MM.1S (cell line): Measurements from ENCODE around the gene ECI2.

Experiments used
- DNase-seq: peaks from one replicate; pipeline ENCODE4 v3.0.0-alpha.2; 2015
- H2AFZ ChIP-seq: fragments of 300-600 bp; sonication (generic); 2 replicates; pipeline ENCODE4 v1.6.0; 2016; ENCODE audit warnings: antibody characterized with exemption, low read length
- H3F3A ChIP-seq: fragments of 300-600 bp; sonication (generic); 2 replicates; pipeline ENCODE4 v1.6.1; 2016; ENCODE audit warnings: mild to moderate bottlenecking, antibody characterized with exemption, low read length, moderate library complexity, mixed read lengths; ENCODE audit not compliant: insufficient read depth
- H3K27ac ChIP-seq: fragments of 300-600 bp; sonication (generic); 2 replicates; pipeline ENCODE4 v1.5.1; 2016; ENCODE audit warnings: mild to moderate bottlenecking, low read length
- H3K27me3 ChIP-seq: fragments of 300-600 bp; sonication (generic); replicated peaks from 2 replicates; pipeline ENCODE4 v1.6.0; 2016; ENCODE audit warnings: low read length; ENCODE audit not compliant: insufficient read depth
- H3K36me3 ChIP-seq: fragments of 300-600 bp; sonication (generic); replicated peaks from 2 replicates; pipeline ENCODE4 v1.6.1; 2016; ENCODE audit warnings: mild to moderate bottlenecking, low read length, mixed read lengths; ENCODE audit not compliant: insufficient read depth
- H3K4me1 ChIP-seq: fragments of 300-600 bp; sonication (generic); 2 replicates; pipeline ENCODE4 v1.6.1; 2016; ENCODE audit warnings: low read length, mixed read lengths
- H3K4me2 ChIP-seq: fragments of 300-600 bp; sonication (generic); 2 replicates; pipeline ENCODE4 v1.6.0; 2016; ENCODE audit warnings: low read depth, low read length
- H3K4me3 ChIP-seq: fragments of 300-600 bp; sonication (generic); 2 replicates; pipeline ENCODE4 v1.5.1; 2016; ENCODE audit warnings: low read length, mixed read lengths
- H3K79me2 ChIP-seq: fragments of 300-600 bp; sonication (generic); 2 replicates; pipeline ENCODE4 v1.6.1; 2016; ENCODE audit warnings: mixed run types, low read length, mixed read lengths
- H3K9ac ChIP-seq: fragments of 300-600 bp; sonication (generic); 2 replicates; pipeline ENCODE4 v1.6.1; 2016; ENCODE audit warnings: low read length, mixed read lengths
- H3K9me2 ChIP-seq: fragments of 300-600 bp; sonication (generic); replicated peaks from 2 replicates; pipeline ENCODE4 v1.6.1; 2016; ENCODE audit warnings: mild to moderate bottlenecking, low read length, mixed read lengths; ENCODE audit not compliant: insufficient read depth
- H3K9me3 ChIP-seq: fragments of 300-600 bp; sonication (generic); replicated peaks from 2 replicates; pipeline ENCODE4 v1.6.1; 2016; ENCODE audit warnings: mild to moderate bottlenecking, low read length, mixed read lengths; ENCODE audit not compliant: insufficient read depth
- H4K20me1 ChIP-seq: fragments of 300-600 bp; sonication (generic); 2 replicates; pipeline ENCODE4 v1.6.1; 2016; ENCODE audit warnings: mild to moderate bottlenecking, low read length, moderate library complexity, mixed read lengths; ENCODE audit not compliant: insufficient read depth
- EZH2 ChIP-seq: fragments of 300-600 bp; sonication (generic); optimal IDR thresholded peaks from 2 replicates; pipeline ENCODE3; 2017; ENCODE audit warnings: low read depth, mild to moderate bottlenecking, antibody characterized with exemption, low read length, mixed read lengths
- EZH2phosphoT487 ChIP-seq: fragments of 300-600 bp; sonication (generic); IDR thresholded peaks from 2 replicates; pipeline ENCODE4 v1.6.1; 2018; ENCODE audit warnings: antibody characterized with exemption, low read length
- TF ChIP-seq, protein P1 (sequence below): fragments of 300-600 bp; sonication (generic); IDR thresholded peaks from 2 replicates; pipeline ENCODE4 v1.5.1; 2016; ENCODE audit warnings: antibody characterized with exemption, low read length, mixed read lengths

The ECI2 gene

DNA sequence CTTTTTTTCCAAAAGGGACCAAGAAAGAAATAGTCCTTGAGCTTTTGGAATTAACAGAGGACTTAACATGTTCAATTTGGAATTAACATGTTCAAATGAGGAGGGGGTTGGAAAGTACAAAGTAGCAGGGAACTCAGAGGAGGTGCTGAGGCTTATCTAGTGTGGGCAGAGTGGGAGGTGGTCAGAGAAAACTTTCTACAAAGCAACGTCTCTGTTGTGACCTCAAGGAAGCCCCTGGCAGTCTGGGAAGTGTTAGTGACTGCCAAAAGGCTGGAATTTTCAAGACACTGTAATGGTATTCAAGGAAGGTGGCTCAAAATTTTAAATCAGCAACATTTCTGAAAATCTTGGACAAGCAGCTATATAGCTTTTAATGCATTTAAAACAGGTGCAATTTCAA lies 7.3 kb downstream of the ECI2 start:
- H3K4me1 ChIP-seq: no peaks in the 10 kb centered on the region
- no peak overlapping the region for H3K27ac ChIP-seq
- no peak overlapping the region for H3K4me3 ChIP-seq
- H3K4me2 ChIP-seq: no peak overlapping the region
- DNase-seq: no peak
- peaks cover 3% of the 10 kb centered on the region; the same call in 1 of the 2 replicates for H3K36me3 ChIP-seq
- no peaks in the 10 kb centered on the region for H3K27me3 ChIP-seq
- peaks cover 10% of the 10 kb centered on the region for H3K79me2 ChIP-seq
- H3F3A ChIP-seq: no peaks in the 10 kb centered on the region
- H2AFZ ChIP-seq: no peak overlapping the region
- H3K9me2 ChIP-seq: no peaks in the 10 kb centered on the region
- no peaks in the 10 kb centered on the region for H4K20me1 ChIP-seq
- no peak overlapping the region for H3K9ac ChIP-seq
- TF ChIP-seq, protein P1, sequence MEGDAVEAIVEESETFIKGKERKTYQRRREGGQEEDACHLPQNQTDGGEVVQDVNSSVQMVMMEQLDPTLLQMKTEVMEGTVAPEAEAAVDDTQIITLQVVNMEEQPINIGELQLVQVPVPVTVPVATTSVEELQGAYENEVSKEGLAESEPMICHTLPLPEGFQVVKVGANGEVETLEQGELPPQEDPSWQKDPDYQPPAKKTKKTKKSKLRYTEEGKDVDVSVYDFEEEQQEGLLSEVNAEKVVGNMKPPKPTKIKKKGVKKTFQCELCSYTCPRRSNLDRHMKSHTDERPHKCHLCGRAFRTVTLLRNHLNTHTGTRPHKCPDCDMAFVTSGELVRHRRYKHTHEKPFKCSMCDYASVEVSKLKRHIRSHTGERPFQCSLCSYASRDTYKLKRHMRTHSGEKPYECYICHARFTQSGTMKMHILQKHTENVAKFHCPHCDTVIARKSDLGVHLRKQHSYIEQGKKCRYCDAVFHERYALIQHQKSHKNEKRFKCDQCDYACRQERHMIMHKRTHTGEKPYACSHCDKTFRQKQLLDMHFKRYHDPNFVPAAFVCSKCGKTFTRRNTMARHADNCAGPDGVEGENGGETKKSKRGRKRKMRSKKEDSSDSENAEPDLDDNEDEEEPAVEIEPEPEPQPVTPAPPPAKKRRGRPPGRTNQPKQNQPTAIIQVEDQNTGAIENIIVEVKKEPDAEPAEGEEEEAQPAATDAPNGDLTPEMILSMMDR: no peak
- TF ChIP-seq EZH2phosphoT487: no peak
- no peak for TF ChIP-seq EZH2
- no peaks in the 10 kb centered on the region for H3K9me3 ChIP-seq

DNA sequence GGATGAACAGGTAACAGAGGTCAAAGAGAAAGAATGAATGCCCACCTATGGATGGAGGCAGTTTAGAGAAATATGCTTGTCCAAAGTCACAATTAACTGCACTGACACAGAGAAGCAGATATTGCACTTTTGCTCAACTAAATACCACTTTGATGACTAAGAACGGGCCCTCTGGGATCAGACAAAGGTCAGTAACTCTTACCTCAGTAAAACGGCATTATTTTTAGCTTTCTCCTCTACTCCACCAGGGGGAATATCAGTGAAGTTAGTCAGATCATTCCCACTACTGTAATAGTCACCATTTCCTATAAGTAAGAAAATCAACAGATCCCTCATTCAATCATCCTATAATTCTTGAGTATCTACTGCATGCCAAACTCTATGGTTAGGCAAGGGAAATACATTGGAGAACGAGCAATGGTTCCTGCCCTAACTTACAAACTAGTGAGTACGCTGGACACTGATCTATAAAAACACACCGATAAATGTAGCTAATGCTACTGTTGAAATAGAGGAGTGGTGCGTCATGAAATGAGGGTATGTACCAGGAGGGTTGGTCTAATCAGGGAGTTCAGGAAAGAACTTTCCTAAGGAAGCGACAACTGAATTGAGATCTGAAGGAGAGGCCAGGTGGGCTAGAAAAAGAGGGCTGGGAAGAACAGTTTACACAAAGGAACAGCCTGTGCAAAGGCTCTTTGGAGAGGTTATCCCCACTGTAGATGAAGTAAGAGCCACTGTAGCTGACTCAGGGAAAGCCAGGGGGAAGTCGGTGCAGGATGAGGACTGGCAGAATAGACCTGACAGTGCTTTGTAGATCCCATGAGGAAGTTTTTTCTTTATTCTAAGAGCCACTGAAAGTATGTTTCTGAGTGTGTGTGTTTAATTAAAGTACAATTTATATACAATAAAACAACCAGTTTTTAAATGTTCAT lies 9.2 kb downstream of the ECI2 start:
- Histone ChIP-seq H3K27me3 (no peaks in the 10 kb centered on the region), H3K9me3 (no peaks in the 10 kb centered on the region), H3K9me2 (no peaks in the 10 kb centered on the region), H3F3A (no peaks in the 10 kb centered on the region), H3K36me3 (no peaks in the 10 kb centered on the region; the same call in 1 of the 2 replicates), H3K4me2 (no peak overlapping the region), H3K79me2 (no peaks in the 10 kb centered on the region), H3K4me3 (no peak overlapping the region), H3K27ac (no peak overlapping the region), H4K20me1 (no peaks in the 10 kb centered on the region), H3K4me1 (no peaks in the 10 kb centered on the region), H2AFZ (no peak overlapping the region), H3K9ac (no peak overlapping the region)
- DNase-seq: no peak
- TF ChIP-seq EZH2 (no peak), EZH2phosphoT487 (no peak)

DNA sequence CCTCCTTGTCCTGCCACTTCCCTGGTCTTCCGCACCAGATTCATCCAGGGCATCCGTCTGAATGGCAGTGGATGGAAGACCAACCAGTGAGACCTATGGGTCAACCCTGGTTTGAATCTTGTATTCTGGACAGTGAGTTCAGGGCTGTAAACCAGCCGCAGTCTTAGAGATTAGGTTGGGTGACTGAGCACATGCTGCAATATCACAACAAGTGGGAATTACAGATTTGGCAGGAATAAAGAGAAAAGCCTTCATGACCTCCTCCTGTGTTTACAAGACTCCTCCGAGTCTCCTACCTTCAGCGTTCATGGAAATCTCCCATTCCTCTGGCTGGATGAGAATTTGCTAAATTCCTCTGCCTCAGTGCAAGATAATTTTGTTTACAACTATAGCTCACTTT lies 9.9 kb downstream of the ECI2 start:
- DNase-seq: no peak
- Histone ChIP-seq H3K27me3 (no peaks in the 10 kb centered on the region), H3K4me1 (no peaks in the 10 kb centered on the region), H3F3A (no peaks in the 10 kb centered on the region), H3K9ac (no peak overlapping the region), H2AFZ (no peak overlapping the region), H3K36me3 (no peaks in the 10 kb centered on the region; the same call in 1 of the 2 replicates), H3K9me3 (no peaks in the 10 kb centered on the region), H3K79me2 (no peaks in the 10 kb centered on the region), H3K4me3 (no peak overlapping the region), H3K9me2 (no peaks in the 10 kb centered on the region), H4K20me1 (no peaks in the 10 kb centered on the region), H3K4me2 (no peak overlapping the region), H3K27ac (no peak overlapping the region)
- no peak for TF ChIP-seq EZH2
- no peak for TF ChIP-seq EZH2phosphoT487
- TF ChIP-seq, protein P1: no peak

DNA sequence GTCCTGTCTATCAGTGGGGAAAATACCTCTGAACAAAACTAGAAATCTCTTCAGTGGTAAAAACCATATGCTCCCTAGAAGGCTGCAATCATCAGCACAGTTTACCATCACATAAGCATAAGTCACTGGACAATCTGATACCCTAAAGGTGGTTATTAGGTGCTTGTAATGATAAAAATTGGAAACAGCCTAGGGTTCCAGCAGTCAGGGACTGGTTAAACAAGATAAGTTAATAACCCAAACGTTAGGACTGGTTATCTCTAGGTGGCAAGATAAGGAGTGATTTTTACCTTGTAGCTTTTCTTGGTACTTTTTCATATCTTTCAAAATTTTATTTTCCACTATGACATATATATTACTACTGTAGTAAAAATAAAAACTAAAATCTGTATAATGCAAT lies 11.0 kb downstream of the ECI2 start:
- H3K9ac ChIP-seq: no peak overlapping the region
- no peaks in the 10 kb centered on the region for H3F3A ChIP-seq
- H3K9me2 ChIP-seq: no peaks in the 10 kb centered on the region
- DNase-seq: no peak
- TF ChIP-seq EZH2phosphoT487 (no peak), EZH2 (no peak)
- TF ChIP-seq, protein P1: no peak
- H3K4me2 ChIP-seq: no peak overlapping the region
- no peak overlapping the region for H3K27ac ChIP-seq
- no peaks in the 10 kb centered on the region for H3K9me3 ChIP-seq
- H4K20me1 ChIP-seq: no peaks in the 10 kb centered on the region
- no peak overlapping the region for H3K4me3 ChIP-seq
- no peaks in the 10 kb centered on the region for H3K79me2 ChIP-seq
- H2AFZ ChIP-seq: no peak overlapping the region
- H3K36me3 ChIP-seq: no peaks in the 10 kb centered on the region; the same call in 1 of the 2 replicates
- no peaks in the 10 kb centered on the region for H3K27me3 ChIP-seq
- no peaks in the 10 kb centered on the region for H3K4me1 ChIP-seq
